CD4-positive, alpha-beta T cell treated with Interleukin-4 for 1 hour (primary cell): ENCODE results near the gene MAP4K2.
A peak's percentile ranks its signal among the peaks of the same experiment; 100 is the strongest.
"Not testable (repeated sequence)": the region's sequence is repeated elsewhere in the genome, so short reads cannot be mapped to it uniquely, and the experiment has no call there.

Source experiments
- DNase-seq, 2 donors: peaks; one replicate each; pipeline ENCODE4 v3.0.0-alpha.2; 2020 to 2022

Gene MAP4K2

GRCh38 chr11:64803158-64803845 lies at the start of gene MAP4K2:
Gene MAP4K2 (minus strand): TSS chr11:64803214. CDS start chr11:64803149, 65 bp downstream.
- peak; percentile 86 to 89 for DNase-seq

GRCh38 chr11:64851831-64852351 lies 48.9 kb upstream of the MAP4K2 start:
- DNase-seq, result peak in 1 of 2 donors; percentile 64

- peak; percentile 70 to 80 for DNase-seq
These were observed 48.1 kb upstream of the MAP4K2 start for GRCh38 chr11:64850979-64851567.

- DNase-seq, result no peak
These were observed 46.8 kb upstream of the MAP4K2 start for GRCh38 chr11:64849598-64850356.

- peak in 1 of 2 donors; percentile 62 for DNase-seq
These were observed 46.0 kb upstream of the MAP4K2 start for GRCh38 chr11:64848826-64849597.

GRCh38 chr11:64848214-64848825 lies 45.3 kb upstream of the MAP4K2 start:
- no peak for DNase-seq

GRCh38 chr11:64846998-64847666 lies 44.1 kb upstream of the MAP4K2 start:
- peak; percentile 90 to 91 for DNase-seq

- not testable (repeated sequence) for DNase-seq
These were observed 42.7 kb upstream of the MAP4K2 start for GRCh38 chr11:64845776-64846129.

GRCh38 chr11:64845129-64845775 lies 42.2 kb upstream of the MAP4K2 start:
- DNase-seq, result no peak

- DNase-seq, result peak; percentile 76 to 82
These were observed 41.5 kb upstream of the MAP4K2 start, which contains the start of gene CDC42BPG for GRCh38 chr11:64844330-64845128. Gene CDC42BPG (minus strand): TSS chr11:64844653. CDS start chr11:64844569, 84 bp downstream.

GRCh38 chr11:64843686-64844329 lies 40.8 kb upstream of the MAP4K2 start:
- no peak for DNase-seq

- DNase-seq, result no peak
These were observed 40.1 kb upstream of the MAP4K2 start for GRCh38 chr11:64842851-64843685.

GRCh38 chr11:64842366-64842759 lies 39.3 kb upstream of the MAP4K2 start:
- DNase-seq, result no peak

GRCh38 chr11:64841592-64842365 lies 38.8 kb upstream of the MAP4K2 start:
- DNase-seq, result no peak

GRCh38 chr11:64839887-64840782 lies 37.1 kb upstream of the MAP4K2 start:
- DNase-seq, result no peak

GRCh38 chr11:64839335-64839734 lies 36.3 kb upstream of the MAP4K2 start:
- DNase-seq, result no peak
